Measurements from ENCODE around the gene HYAL3.

The HYAL3 gene

DNA sequence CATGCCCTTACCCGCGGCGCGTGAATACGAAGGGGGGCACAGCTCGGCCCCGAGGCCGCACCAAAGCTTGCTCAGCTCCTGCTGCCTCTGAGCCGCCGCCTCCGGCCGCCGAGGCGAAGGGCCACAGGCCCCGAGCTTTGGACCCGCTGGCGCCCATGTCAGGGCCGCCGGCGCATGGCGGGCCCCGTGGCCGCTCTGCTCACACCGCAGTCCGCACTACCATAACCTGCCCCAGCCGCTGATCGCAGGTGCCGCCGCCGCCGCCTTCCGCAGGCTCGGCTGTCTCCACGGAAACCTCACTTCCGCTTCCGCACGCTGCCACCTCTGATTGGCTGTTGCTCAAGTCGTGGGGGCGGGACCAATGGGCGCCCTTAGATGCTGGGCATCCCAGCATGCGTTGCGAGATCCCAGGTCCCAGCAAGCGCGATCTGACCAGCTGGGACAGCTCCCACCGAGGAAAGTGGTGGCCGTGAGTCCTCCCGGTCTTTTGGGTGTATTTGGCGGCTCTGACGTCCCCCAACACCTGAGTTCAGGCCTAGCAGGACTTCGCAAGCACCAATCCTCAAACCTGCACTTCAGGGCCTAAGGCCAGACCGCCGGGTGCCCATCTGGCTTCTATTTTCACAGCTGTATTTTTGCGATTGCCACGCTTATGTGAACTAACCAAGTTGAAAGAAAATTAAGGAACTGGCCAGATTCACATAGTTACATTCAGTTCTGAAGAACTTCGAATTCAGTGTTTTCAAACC lies 28.9 kb upstream of the HYAL3 start, which contains the start of gene TUSC2:
TSS of gene TUSC2 (minus strand) at position 281 of the 749 bp plus-strand sequence. CDS start at position 157, 124 bp downstream.
- DNase-seq (ENCODE audit: low read depth), result peak; percentile 97
- TF ChIP-seq, protein P1, sequence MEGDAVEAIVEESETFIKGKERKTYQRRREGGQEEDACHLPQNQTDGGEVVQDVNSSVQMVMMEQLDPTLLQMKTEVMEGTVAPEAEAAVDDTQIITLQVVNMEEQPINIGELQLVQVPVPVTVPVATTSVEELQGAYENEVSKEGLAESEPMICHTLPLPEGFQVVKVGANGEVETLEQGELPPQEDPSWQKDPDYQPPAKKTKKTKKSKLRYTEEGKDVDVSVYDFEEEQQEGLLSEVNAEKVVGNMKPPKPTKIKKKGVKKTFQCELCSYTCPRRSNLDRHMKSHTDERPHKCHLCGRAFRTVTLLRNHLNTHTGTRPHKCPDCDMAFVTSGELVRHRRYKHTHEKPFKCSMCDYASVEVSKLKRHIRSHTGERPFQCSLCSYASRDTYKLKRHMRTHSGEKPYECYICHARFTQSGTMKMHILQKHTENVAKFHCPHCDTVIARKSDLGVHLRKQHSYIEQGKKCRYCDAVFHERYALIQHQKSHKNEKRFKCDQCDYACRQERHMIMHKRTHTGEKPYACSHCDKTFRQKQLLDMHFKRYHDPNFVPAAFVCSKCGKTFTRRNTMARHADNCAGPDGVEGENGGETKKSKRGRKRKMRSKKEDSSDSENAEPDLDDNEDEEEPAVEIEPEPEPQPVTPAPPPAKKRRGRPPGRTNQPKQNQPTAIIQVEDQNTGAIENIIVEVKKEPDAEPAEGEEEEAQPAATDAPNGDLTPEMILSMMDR (conservative IDR thresholded peaks at IDR 0.05; ENCODE audit: low read depth, low read length), result no peak
- peak within 1 kb of the TSS; percentile 83 for H3K4me3 ChIP-seq (ENCODE audit: low read depth, low read length)

DNA sequence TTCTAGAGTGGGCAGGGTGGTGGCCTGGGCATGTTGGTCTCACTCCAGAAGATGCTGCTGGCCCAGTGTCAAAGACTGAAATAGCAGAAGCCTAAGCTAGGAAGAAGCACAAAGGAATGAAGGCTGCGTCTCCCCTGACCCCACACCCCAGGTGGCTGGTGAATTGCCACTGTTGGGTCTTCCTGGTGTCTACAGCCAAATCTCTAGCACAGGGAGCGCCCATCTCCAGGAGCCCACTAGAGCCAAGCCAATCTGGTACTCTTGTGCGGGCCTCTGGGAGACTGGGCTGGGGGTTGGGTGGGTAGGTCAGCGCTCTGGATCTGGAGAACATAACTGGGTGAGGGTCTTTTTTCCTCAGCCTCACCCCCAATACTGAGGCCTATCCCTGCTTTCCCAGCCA lies 27.9 kb upstream of the HYAL3 start:
- DNase-seq (ENCODE audit: low read depth), result no peak
- TF ChIP-seq, protein P1 (conservative IDR thresholded peaks at IDR 0.05; ENCODE audit: low read depth, low read length), result no peak
- H3K4me3 ChIP-seq (ENCODE audit: low read depth, low read length), result peak overlapping the region; percentile 83

DNA sequence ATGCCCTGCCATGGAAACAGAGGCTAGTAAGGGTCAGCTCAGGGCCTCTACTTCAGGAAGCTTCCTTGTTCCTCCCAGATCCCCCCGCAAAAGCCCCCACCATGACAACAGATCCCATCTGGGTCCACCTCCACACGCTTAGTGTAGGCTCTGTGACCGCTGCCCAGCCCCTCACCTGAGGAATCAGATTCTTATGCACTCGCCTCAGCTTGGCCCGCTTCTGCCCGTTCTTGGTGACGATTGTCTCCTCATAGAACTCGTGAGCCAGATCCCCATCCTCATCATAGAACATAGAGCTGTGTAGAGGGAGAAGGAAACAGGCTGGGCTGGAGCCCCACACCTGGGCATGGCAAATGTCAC lies 27.0 kb upstream of the HYAL3 start:
- no peak overlapping the region for H3K4me3 ChIP-seq (ENCODE audit: low read depth, low read length)
- DNase-seq (ENCODE audit: low read depth), result no peak
- TF ChIP-seq, protein P1 (conservative IDR thresholded peaks at IDR 0.05; ENCODE audit: low read depth, low read length), result no peak

DNA sequence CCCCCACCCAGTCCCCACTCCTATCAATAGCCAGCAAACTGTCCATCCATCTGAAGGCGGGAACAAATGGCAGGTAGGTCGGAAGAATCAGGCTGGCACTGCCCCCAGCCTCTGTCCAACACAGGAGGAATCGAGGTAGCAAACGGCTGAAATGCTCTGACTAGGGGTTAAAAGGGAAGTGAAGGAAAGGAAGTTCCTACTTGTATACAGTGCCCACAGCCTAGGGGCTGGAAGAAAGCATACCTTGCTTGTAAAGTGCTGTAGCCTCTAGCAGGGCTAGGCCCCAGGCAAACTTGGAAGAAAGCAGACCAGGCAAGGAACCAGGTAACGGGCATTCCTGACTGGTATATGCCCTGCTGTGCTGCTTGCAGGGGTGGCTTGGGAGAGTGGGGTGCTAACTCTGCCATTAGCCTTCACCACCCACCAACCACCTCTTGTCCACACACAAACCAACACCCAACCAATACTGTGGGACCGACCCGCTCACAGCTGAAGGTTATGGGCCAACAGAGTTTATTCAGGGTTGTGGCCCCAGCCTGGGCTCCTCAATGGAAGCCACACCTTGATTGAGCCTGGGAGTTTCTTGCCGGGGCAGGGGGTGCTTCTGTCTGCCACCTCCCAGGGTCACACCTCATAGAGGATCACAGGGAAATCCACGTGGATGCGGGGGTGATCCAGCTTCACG lies 26.4 kb upstream of the HYAL3 start:
- H3K4me3 ChIP-seq (ENCODE audit: low read depth, low read length), result no peak overlapping the region
- DNase-seq (ENCODE audit: low read depth), result no peak
- TF ChIP-seq, protein P1 (conservative IDR thresholded peaks at IDR 0.05; ENCODE audit: low read depth, low read length), result no peak

DNA sequence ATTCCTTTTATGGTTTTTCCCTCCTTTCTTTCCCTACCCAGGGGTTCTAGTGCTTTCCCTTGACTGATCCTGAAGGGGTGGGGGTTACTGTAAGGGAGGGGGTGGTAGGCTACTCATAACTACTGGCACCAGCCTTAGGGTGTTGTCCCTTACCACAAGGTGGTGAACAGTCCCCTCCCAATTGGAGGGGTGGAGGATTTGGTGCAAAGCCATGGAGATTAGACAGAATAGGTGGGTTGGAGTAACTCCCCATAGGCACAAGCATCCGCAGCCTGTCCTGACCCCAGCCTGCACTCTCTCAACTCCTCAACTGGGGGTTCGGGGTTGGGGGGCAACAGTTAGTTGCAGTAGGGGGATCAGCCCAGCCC lies 25.9 kb upstream of the HYAL3 start:
- no peak overlapping the region for H3K4me3 ChIP-seq (ENCODE audit: low read depth, low read length)
- DNase-seq (ENCODE audit: low read depth), result no peak
- TF ChIP-seq, protein P1 (conservative IDR thresholded peaks at IDR 0.05; ENCODE audit: low read depth, low read length), result no peak

DNA sequence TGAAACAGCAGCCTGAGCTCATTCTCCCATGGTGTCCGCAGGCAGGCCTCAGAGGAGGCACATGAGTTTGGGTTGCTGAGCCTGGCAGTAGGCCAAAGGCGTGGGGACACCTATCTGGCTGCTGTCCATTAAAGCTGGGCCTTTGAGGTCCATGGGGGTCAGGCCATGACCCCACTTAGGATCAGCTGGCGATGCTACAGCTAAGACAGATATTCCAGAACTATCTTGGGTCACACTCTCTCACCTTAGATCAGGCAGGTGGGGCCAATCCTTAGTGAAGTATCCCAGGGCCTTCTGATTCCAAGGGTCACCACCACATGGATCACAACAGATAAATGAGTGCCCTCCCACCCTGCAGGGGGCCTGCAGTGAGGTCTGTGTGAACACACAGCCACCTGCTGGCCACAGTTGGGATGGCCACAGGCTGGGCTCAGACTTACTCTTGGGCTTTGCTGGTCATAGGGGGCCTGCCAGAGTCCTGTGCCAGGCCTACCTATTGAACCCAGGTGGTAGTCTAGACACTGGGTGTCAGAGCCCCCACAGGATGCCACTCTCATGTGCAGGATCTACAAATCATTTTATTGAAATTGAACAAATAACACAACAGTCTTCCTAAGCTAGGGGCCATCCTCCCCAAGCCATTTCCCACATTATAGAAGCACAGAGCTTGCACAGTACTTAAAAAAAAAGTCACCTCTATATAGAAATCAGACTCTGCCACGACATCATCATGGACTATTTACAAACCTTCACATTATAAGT lies 25.3 kb upstream of the HYAL3 start:
- peak; percentile 87 for DNase-seq (ENCODE audit: low read depth)
- no peak overlapping the region for H3K4me3 ChIP-seq (ENCODE audit: low read depth, low read length)
- TF ChIP-seq, protein P1 (conservative IDR thresholded peaks at IDR 0.05; ENCODE audit: low read depth, low read length), result peak; percentile 93

All from choroid plexus epithelial cell (primary cell).